ENCODE data around the gene KIF26B.

GRCh38 chr1:245365095-245366020, 210.6 kb downstream of the KIF26B start:
- TF ChIP-seq CTCF (IDR thresholded peaks at IDR 0.05) (no peak), POLR2A (IDR thresholded peaks at IDR 0.05) (no peak), EP300 (IDR thresholded peaks at IDR 0.05) (no peak)

All from tibial nerve (tissue), 4 donors.